ENCODE measurements around the gene UMOD. TPM values are rescaled to one million over a fixed set of nuclear protein-coding genes. Genes with fewer than 3 reads are reported as not detected.
"Not testable (repeated sequence)": the region's sequence is repeated elsewhere in the genome, so short reads cannot be mapped to it uniquely, and the experiment has no call there.

The UMOD gene
- polyA plus RNA-seq, 4 donors, result 2.8 to 325 (median 197) TPM

- no peak for DNase-seq (ENCODE audit: low read depth in 4 of 4, low spot score in 3 of 4)
Measured at GRCh38 chr16:20323591-20324117, 28.9 kb downstream of the UMOD start.

DNA sequence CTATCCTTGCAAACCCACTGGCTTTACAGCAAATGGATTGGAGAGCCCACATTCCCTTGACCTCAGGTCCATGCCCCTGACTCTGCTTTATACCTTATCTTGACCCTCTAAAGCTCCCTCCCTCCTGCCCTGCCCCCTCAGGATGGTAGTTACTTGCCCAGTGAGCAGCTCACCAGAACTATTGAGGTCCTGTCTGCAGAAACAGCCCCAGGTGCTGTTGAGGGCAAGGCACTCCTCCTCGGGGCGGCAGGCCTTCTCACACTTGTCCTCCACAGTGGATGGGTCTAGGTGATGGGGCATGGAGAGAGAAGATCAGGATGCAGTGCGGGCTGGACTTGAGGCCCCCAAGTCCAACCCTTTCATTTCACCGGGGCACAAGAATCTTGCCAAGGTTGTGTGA, 29.8 kb downstream of the UMOD start:
- no peak for DNase-seq (ENCODE audit: low read depth in 4 of 4, low spot score in 3 of 4)

DNA sequence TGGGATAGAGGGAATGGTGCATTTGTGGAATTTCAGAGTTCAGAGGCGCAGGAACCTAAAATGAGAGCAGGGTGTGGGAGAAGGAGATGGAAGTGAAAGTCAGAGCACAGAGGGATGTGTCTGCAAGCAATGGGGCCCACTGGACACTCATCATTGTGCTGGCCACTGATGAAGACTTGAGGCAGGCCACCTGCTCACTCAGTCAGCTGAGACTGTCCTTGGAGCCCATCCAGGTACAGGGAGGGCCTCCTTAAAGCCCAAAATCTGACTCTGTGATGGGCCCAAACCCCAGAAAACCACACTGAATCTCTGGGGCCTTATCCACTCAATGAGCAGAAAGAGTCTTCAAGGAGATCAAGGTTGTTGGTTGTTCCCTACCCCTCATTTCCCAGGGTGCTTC, 30.8 kb downstream of the UMOD start:
- no peak for DNase-seq (ENCODE audit: low read depth in 4 of 4, low spot score in 3 of 4)

GRCh38 chr16:20321051-20321450, 31.5 kb downstream of the UMOD start:
- not testable (repeated sequence) for DNase-seq (ENCODE audit: low read depth in 4 of 4, low spot score in 3 of 4)

DNA sequence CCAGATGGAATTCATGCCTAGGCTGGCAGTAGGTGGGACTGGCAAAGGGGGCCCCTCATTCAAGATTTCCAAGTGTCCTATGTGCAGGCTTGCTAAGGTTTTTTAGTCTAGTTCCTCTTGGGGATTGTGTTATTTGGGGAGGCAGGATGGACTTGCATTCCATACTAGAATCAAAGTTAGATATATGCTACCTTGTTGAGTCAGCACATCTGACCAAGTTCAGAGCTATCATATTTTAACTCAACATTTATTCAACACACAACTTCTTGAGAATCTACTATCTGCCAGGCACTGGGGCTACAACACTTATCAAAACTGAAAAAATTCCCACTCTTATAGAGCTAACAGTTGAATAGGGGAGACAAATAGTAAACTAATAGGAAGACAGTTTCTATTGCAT, 31.9 kb downstream of the UMOD start:
- DNase-seq (ENCODE audit: low read depth in 4 of 4, low spot score in 3 of 4), result no peak

DNA sequence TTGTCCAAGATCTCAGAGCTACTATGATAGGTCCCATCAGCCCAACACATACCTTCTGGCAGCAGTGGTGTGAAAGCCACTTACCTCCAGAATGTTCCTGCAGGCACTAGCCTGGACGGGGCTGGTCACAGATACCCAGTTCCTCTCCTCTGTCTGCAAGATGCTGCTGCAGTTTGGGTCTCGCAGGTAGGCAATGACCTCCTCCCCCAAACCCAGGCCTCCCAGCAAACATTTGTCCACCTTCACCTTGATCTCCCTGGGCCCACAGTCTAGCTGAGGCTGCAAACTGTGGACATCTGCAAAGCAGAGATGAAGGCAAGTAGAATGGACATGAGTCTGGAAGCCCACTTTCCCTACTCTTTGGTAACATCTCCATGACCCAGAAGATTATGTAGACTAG, 32.3 kb downstream of the UMOD start:
- no peak for DNase-seq (ENCODE audit: low read depth in 4 of 4, low spot score in 3 of 4)

DNA sequence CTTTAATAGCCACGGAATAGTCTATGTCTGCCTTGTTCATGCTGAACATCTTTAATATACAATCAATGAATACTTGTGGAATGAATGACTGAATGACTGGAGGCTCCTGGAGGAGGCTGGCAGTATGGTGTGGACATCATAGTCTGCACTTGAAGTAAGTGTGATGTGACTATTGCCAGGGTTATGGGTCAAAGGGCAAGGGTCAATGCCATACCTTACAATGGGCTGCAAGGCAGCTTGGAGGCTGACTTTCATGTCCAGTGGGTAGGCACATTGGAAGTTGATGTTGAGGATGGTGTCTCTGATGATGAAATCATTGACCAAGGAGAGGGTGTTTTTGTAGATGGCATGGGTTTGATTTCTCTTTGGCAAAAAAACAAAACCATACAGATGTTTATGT, 33.1 kb downstream of the UMOD start:
- no peak for DNase-seq (ENCODE audit: low read depth in 4 of 4, low spot score in 3 of 4)

- no peak for DNase-seq (ENCODE audit: low read depth in 4 of 4, low spot score in 3 of 4)
Measured at GRCh38 chr16:20318437-20318836, 34.1 kb downstream of the UMOD start.

- no peak for DNase-seq (ENCODE audit: low read depth in 4 of 4, low spot score in 3 of 4)
Measured at GRCh38 chr16:20318006-20318405, 34.5 kb downstream of the UMOD start.

DNA sequence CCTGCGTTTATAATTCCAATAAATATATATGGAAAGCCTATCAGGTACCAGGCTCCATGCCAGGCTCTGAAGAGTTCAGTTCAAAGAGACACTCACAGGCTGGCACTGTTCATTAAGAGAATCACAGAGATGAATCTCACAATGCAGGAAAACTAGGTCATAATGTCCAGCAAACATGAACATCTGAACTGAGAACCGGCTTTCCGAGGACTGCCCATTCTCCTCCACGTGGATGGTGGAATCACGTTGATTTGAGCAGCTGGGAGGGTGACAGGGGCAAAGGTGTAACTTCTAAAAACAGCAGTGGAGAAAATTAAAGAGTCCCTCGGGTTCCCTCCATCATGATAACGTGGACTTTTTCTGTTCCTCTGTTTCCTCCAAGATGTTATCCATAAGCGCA, 35.4 kb downstream of the UMOD start:
- no peak for DNase-seq (ENCODE audit: low read depth in 4 of 4, low spot score in 3 of 4)

DNA sequence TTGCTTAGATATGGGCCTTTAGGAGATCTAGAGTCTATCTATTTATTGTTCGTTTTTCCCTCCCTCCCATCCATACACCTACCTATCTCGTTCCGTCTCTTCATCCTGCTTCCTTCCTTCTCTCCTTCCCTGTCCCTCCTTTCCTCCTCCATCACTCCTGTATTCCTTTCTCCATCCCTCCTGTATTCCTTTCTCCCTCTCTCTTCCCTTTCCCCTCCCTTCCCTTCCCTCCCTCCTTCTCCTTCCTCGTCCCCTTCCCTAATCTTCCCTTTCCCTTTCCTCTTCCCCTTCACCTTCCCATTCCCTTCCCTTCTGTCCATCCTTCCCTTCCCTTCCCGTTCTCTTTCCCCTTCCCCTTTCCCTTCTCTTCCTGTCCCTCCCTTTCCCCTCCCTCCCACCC, 35.8 kb downstream of the UMOD start:
- no peak for DNase-seq (ENCODE audit: low read depth in 4 of 4, low spot score in 3 of 4)

- no peak for DNase-seq (ENCODE audit: low read depth in 4 of 4, low spot score in 3 of 4)
Measured at GRCh38 chr16:20315764-20316163, 36.8 kb downstream of the UMOD start.

DNA sequence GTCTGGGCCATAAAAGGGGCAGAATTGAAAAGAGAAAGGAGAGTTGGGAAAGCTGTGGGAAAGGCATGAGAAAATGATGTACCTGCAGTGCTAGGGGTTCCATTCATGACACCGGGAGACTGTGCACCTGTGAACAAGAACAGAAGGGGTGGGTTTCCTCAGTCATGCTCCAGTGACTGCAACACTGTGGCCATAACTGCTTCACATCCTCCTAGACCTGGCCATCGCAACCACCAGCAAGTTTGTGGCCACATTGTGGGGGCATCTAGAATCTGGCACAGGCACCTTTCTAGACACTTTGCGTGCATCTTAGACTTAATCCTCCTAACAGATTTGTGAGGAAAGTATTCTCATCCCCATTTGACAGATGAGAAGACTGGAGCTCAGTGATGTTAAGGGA, 37.9 kb downstream of the UMOD start:
- no peak for DNase-seq (ENCODE audit: low read depth in 4 of 4, low spot score in 3 of 4)

- DNase-seq (ENCODE audit: low read depth in 4 of 4, low spot score in 3 of 4), result no peak
Measured at GRCh38 chr16:20313741-20314140, 38.8 kb downstream of the UMOD start.

DNA sequence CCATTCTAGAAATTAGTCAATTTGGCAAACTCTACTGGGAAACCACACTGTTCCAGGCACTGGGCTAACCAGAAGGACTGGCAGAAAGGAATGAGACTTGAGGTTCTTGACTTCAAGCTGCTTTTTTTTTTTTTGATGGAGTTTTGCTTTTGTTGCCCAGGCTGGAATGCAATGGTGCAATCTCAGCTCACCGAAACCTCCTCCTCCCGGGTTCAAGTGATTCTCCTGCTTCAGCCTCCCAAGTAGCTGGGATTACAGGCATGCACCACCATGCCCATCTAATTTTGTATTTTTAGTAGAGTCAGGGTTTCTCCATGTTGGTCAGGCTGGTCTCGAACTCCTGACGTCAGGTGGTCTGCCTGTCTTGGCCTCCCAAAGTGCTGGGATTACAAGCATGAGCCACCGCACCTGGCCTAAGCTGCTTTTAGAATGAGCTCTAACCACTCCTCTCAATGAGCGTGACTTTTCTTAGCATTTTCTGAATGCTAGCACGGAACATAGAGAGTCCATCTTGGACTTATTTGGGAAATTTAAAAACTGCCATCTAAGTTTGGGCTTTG, 39.9 kb downstream of the UMOD start:
- not testable (repeated sequence) for DNase-seq (ENCODE audit: low read depth in 4 of 4, low spot score in 3 of 4)

- DNase-seq (ENCODE audit: low read depth in 4 of 4, low spot score in 3 of 4), result no peak
Measured at GRCh38 chr16:20311548-20311947, 41.0 kb downstream of the UMOD start.

GRCh38 chr16:20310421-20311395, 41.8 kb downstream of the UMOD start:
- no peak for DNase-seq (ENCODE audit: low read depth in 4 of 4, low spot score in 3 of 4)

GRCh38 chr16:20309786-20310185, 42.7 kb downstream of the UMOD start:
- no peak for DNase-seq (ENCODE audit: low read depth in 4 of 4, low spot score in 3 of 4)

GRCh38 chr16:20308801-20309590, 43.5 kb downstream of the UMOD start:
- no peak for DNase-seq (ENCODE audit: low read depth in 4 of 4, low spot score in 3 of 4)

DNA sequence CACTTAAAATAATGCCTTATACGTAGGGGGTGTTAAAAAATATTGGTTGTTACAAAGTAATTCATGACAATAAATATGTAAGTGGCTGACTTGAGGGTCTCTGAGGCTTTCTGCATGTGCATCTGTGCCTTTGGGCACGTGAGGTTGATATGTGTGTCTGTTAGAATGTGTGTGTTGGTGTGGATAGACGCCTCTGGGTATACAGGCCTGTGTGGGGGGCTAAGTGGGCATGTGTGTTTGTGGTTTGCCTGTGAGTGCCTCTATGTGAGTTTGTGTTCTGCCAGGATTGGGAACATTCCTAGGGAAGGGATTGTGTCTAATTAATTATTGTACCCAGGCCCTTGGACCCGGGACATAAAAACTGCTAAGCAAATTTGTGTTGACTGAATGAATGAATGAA, 44.2 kb downstream of the UMOD start:
- no peak for DNase-seq (ENCODE audit: low read depth in 4 of 4, low spot score in 3 of 4)

DNA sequence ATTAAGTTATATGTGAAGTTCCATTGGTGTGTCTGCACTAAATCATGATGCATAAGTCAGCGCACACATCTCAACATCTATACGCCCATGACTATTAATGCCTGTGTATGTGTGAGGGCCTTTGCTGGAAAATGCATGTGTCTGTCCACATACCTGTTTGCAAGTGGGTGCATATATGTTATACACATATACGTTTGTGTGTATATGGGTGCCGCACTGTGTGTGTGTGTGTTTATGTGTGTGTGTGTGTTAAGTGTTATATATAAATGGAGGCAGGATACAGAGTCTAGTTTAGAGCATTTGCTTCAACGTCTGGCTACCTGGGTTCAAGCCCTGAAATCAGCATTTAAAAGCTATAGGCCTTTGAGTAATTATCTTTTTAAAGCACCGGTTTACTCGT, 44.7 kb downstream of the UMOD start:
- DNase-seq (ENCODE audit: low read depth in 4 of 4, low spot score in 3 of 4), result no peak
